Ovary (tissue), 3 donors: ENCODE measurements around the gene BANP.

Source experiments
- CTCF ChIP-seq, 3 donors: fragments of 450-650 bp in 2 of 3; fragments of 200-600 bp in 1 of 3; IDR thresholded peaks; one replicate each; pipeline versions ENCODE4 v1.5.1 to v1.8.0; 2016 to 2022; ENCODE audit warnings: antibody characterized with exemption in 3 of 3, mild to moderate bottlenecking in 1 of 3
- EP300 ChIP-seq: sonication (generic); formaldehyde crosslinking; IDR thresholded peaks from one replicate; pipeline ENCODE4 v1.6.1; 2017; ENCODE audit warnings: antibody characterized with exemption
- donor health status: DM: no; HTN: no; CAD: no.

DNA sequence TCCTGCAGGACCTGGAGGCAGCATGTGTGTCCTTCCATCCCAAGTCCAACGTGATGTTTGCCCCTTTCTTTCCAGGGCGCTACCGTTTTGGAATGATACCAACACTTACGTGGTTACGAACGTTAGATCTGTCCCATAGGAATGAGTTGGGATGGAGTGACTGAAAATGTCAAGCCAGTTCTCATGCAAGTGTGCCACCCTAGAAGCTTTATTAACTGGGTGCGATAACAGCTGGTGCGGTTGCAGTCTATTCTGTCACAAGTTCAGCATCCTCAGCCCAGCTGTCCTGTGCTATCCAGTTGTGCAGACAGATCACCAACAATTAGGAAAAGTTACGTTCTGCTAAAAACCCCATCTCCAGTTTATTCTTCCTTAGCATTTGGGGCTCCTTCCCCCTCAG, 52.5 kb downstream of the BANP start:
- TF ChIP-seq CTCF (IDR thresholded peaks at IDR 0.05): no peak
- no peak for TF ChIP-seq EP300
